GM18867 (cell line): ENCODE data around the gene TNNI3.
"Not testable (repeated sequence)": the region's sequence is repeated elsewhere in the genome, so short reads cannot be mapped to it uniquely, and the experiment has no call there.

Experiments used
- ATAC-seq: cut with Tn5 transposase; IDR thresholded peaks from one replicate; pipeline ENCODE4 v1.9.1; 2021; ENCODE audit warnings: mild to moderate bottlenecking, moderate library complexity; ENCODE audit not compliant: unreplicated experiment

The TNNI3 gene

GRCh38 chr19:55157064-55157908 is at the start of gene TNNI3:
TNNI3 (minus strand) TSS chr19:55157732; CDS start chr19:55157589, 143 bp downstream.
- ATAC-seq, result no peak

GRCh38 chr19:55206664-55207500 is 49.4 kb upstream of the TNNI3 start:
- ATAC-seq, result no peak

- ATAC-seq, result not testable (repeated sequence)
Observed at GRCh38 chr19:55202199-55202598, 44.7 kb upstream of the TNNI3 start.

GRCh38 chr19:55199620-55200204 is 42.2 kb upstream of the TNNI3 start:
- no peak for ATAC-seq

GRCh38 chr19:55198651-55199050 is 41.1 kb upstream of the TNNI3 start:
- ATAC-seq, result no peak

GRCh38 chr19:55197528-55197927 is 40.0 kb upstream of the TNNI3 start:
- no peak for ATAC-seq

- no peak for ATAC-seq
Observed at GRCh38 chr19:55196803-55197202, 39.3 kb upstream of the TNNI3 start.

GRCh38 chr19:55193481-55193880 is 35.9 kb upstream of the TNNI3 start:
- no peak for ATAC-seq

- no peak for ATAC-seq
Observed at GRCh38 chr19:55189403-55189835, 31.9 kb upstream of the TNNI3 start.

GRCh38 chr19:55188625-55189024 is 31.1 kb upstream of the TNNI3 start:
- ATAC-seq, result no peak

GRCh38 chr19:55186080-55186479 is 28.5 kb upstream of the TNNI3 start:
- ATAC-seq, result no peak

- ATAC-seq, result no peak
Observed at GRCh38 chr19:55181740-55182139, 24.2 kb upstream of the TNNI3 start.

GRCh38 chr19:55179606-55180484 is 22.3 kb upstream of the TNNI3 start, which contains the start of gene SYT5:
SYT5 (minus strand) TSS chr19:55180289; CDS start chr19:55179041, 1,248 bp downstream.
- ATAC-seq, result no peak

GRCh38 chr19:55178781-55179599 is 21.5 kb upstream of the TNNI3 start:
- ATAC-seq, result peak; percentile 76

- no peak for ATAC-seq
Observed at GRCh38 chr19:55176076-55176475, 18.5 kb upstream of the TNNI3 start.

GRCh38 chr19:55175117-55175867 is 17.8 kb upstream of the TNNI3 start:
- ATAC-seq, result no peak

GRCh38 chr19:55174425-55175116 is 17.0 kb upstream of the TNNI3 start:
- ATAC-seq, result no peak

GRCh38 chr19:55173714-55174409 is 16.3 kb upstream of the TNNI3 start:
- ATAC-seq, result no peak
